Bronchial epithelial cell (primary cell): ENCODE results near the gene SLC12A3. TPM values are rescaled to one million over a fixed set of nuclear protein-coding genes. Genes with fewer than 3 reads are reported as not detected.

Experiments used
- DNase-seq: peaks from one replicate; pipeline ENCODE4 v3.0.0-alpha.2; 2010; ENCODE audit warnings: low read depth
- FAIRE-seq: peaks from 2 replicates; lab custom pipeline; 2011; peaks lifted over from hg19 to GRCh38; lab: Jason Lieb, UNC
- H3K27me3 ChIP-seq: 2 replicates; pipeline ENCODE4 v1.5.1; 2011; ENCODE audit warnings: low read length; ENCODE audit not compliant: control insufficient read depth, insufficient read depth
- H3K36me3 ChIP-seq: 2 replicates; pipeline ENCODE4 v1.5.1; 2011; ENCODE audit warnings: low read length; ENCODE audit not compliant: control insufficient read depth, insufficient read depth
- H3K4me3 ChIP-seq: 2 replicates; pipeline ENCODE4 v1.5.1; 2011; ENCODE audit warnings: mild to moderate bottlenecking, low read depth, low read length, control low read depth
- CTCF ChIP-seq: IDR thresholded peaks from 2 replicates; pipeline ENCODE4 v1.5.1; 2011; ENCODE audit warnings: mild to moderate bottlenecking, moderate library complexity, low read length, control low read depth, inconsistent platforms; ENCODE audit not compliant: insufficient read depth, severe bottlenecking
- total RNA-seq: library from RNA; depleted of rRNA; stranded (reverse); fragments of >200 nt; gene quantifications from 2 replicates; pipeline ENCODE4 v1.2.1, GENCODE V29; 2014

The SLC12A3 gene
- total RNA-seq, 1 donor from 2014 or later, result not detected

- peaks cover 4% of the 10 kb centered on the region for H3K27me3 ChIP-seq
- DNase-seq (no peak), FAIRE-seq (no peak)
- no peaks in the 10 kb centered on the region for H3K36me3 ChIP-seq
- H3K4me3 ChIP-seq, result no peak overlapping the region
- TF ChIP-seq CTCF, result no peak
These were observed 27.7 kb downstream of the SLC12A3 start for GRCh38 chr16:56892705-56893104.

GRCh38 chr16:56894331-56894917 is 29.4 kb downstream of the SLC12A3 start:
- Histone ChIP-seq H3K4me3 (no peak overlapping the region), H3K36me3 (no peaks in the 10 kb centered on the region), H3K27me3 (peaks cover 4% of the 10 kb centered on the region)
- no peak for TF ChIP-seq CTCF
- DNase-seq (no peak), FAIRE-seq (no peak)

GRCh38 chr16:56895813-56896212 is 30.8 kb downstream of the SLC12A3 start:
- peaks cover 5% of the 10 kb centered on the region for H3K27me3 ChIP-seq
- no peaks in the 10 kb centered on the region for H3K36me3 ChIP-seq
- no peak overlapping the region for H3K4me3 ChIP-seq
- TF ChIP-seq CTCF, result no peak
- DNase-seq (no peak), FAIRE-seq (no peak)

GRCh38 chr16:56896244-56896643 is 31.2 kb downstream of the SLC12A3 start:
- no peak for FAIRE-seq
- TF ChIP-seq CTCF, result no peak
- Histone ChIP-seq H3K4me3 (no peak overlapping the region), H3K36me3 (no peaks in the 10 kb centered on the region), H3K27me3 (peaks cover 5% of the 10 kb centered on the region)
- DNase-seq, result no peak

- Histone ChIP-seq H3K4me3 (no peak overlapping the region), H3K36me3 (no peaks in the 10 kb centered on the region), H3K27me3 (peaks cover 5% of the 10 kb centered on the region)
- FAIRE-seq (no peak), DNase-seq (no peak)
- TF ChIP-seq CTCF, result no peak
These were observed 32.2 kb downstream of the SLC12A3 start for GRCh38 chr16:56897026-56897799.
